MM.1S (cell line): ENCODE data around the gene MCL1.
"Not testable (repeated sequence)": the region's sequence is repeated elsewhere in the genome, so short reads cannot be mapped to it uniquely, and the experiment has no call there.

Source experiments
- DNase-seq: peaks from one replicate; pipeline ENCODE4 v3.0.0-alpha.2; 2015
- H2AFZ ChIP-seq: fragments of 300-600 bp; sonication (generic); 2 replicates; pipeline ENCODE4 v1.6.0; 2016; ENCODE audit warnings: antibody characterized with exemption, low read length
- H3F3A ChIP-seq: fragments of 300-600 bp; sonication (generic); 2 replicates; pipeline ENCODE4 v1.6.1; 2016; ENCODE audit warnings: mild to moderate bottlenecking, antibody characterized with exemption, low read length, moderate library complexity, mixed read lengths; ENCODE audit not compliant: insufficient read depth
- H3K27ac ChIP-seq: fragments of 300-600 bp; sonication (generic); 2 replicates; pipeline ENCODE4 v1.5.1; 2016; ENCODE audit warnings: mild to moderate bottlenecking, low read length
- H3K27me3 ChIP-seq: fragments of 300-600 bp; sonication (generic); replicated peaks from 2 replicates; pipeline ENCODE4 v1.6.0; 2016; ENCODE audit warnings: low read length; ENCODE audit not compliant: insufficient read depth
- H3K36me3 ChIP-seq: fragments of 300-600 bp; sonication (generic); replicated peaks from 2 replicates; pipeline ENCODE4 v1.6.1; 2016; ENCODE audit warnings: mild to moderate bottlenecking, low read length, mixed read lengths; ENCODE audit not compliant: insufficient read depth
- H3K4me1 ChIP-seq: fragments of 300-600 bp; sonication (generic); 2 replicates; pipeline ENCODE4 v1.6.1; 2016; ENCODE audit warnings: low read length, mixed read lengths
- H3K4me2 ChIP-seq: fragments of 300-600 bp; sonication (generic); 2 replicates; pipeline ENCODE4 v1.6.0; 2016; ENCODE audit warnings: low read depth, low read length
- H3K4me3 ChIP-seq: fragments of 300-600 bp; sonication (generic); 2 replicates; pipeline ENCODE4 v1.5.1; 2016; ENCODE audit warnings: low read length, mixed read lengths
- H3K79me2 ChIP-seq: fragments of 300-600 bp; sonication (generic); 2 replicates; pipeline ENCODE4 v1.6.1; 2016; ENCODE audit warnings: mixed run types, low read length, mixed read lengths
- H3K9ac ChIP-seq: fragments of 300-600 bp; sonication (generic); 2 replicates; pipeline ENCODE4 v1.6.1; 2016; ENCODE audit warnings: low read length, mixed read lengths
- H3K9me2 ChIP-seq: fragments of 300-600 bp; sonication (generic); replicated peaks from 2 replicates; pipeline ENCODE4 v1.6.1; 2016; ENCODE audit warnings: mild to moderate bottlenecking, low read length, mixed read lengths; ENCODE audit not compliant: insufficient read depth
- H3K9me3 ChIP-seq: fragments of 300-600 bp; sonication (generic); replicated peaks from 2 replicates; pipeline ENCODE4 v1.6.1; 2016; ENCODE audit warnings: mild to moderate bottlenecking, low read length, mixed read lengths; ENCODE audit not compliant: insufficient read depth
- H4K20me1 ChIP-seq: fragments of 300-600 bp; sonication (generic); 2 replicates; pipeline ENCODE4 v1.6.1; 2016; ENCODE audit warnings: mild to moderate bottlenecking, low read length, moderate library complexity, mixed read lengths; ENCODE audit not compliant: insufficient read depth
- CTCF ChIP-seq: fragments of 300-600 bp; sonication (generic); IDR thresholded peaks from 2 replicates; pipeline ENCODE4 v1.5.1; 2016; ENCODE audit warnings: antibody characterized with exemption, low read length, mixed read lengths
- EZH2 ChIP-seq: fragments of 300-600 bp; sonication (generic); optimal IDR thresholded peaks from 2 replicates; pipeline ENCODE3; 2017; ENCODE audit warnings: low read depth, mild to moderate bottlenecking, antibody characterized with exemption, low read length, mixed read lengths
- EZH2phosphoT487 ChIP-seq: fragments of 300-600 bp; sonication (generic); IDR thresholded peaks from 2 replicates; pipeline ENCODE4 v1.6.1; 2018; ENCODE audit warnings: antibody characterized with exemption, low read length

Gene MCL1

DNA sequence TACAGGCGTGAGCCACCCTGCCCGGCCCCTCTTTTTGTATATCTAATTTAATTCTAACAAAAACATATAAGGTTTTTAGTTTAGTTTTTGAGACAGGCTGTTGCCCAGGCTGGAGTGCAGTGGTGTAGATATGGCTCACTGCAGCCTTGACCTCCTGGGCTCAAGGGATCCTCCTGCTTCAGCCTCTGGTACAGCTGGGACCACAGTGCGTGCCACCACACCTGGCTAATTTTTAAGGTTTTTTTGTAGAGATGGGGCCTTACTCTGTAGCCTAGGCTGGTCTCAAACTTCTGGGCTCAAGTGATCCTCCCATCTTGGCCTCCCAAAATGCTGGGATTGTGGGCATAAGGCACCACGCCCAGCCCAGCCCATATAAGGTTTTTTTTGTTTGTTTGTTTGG is 31.2 kb upstream of the MCL1 start:
- Histone ChIP-seq H3K27ac (peak overlapping the region; percentile 91; the same call in 1 of the 2 replicates), H3K36me3 (no peaks in the 10 kb centered on the region)

GRCh38 chr1:150609732-150610131 is 30.3 kb upstream of the MCL1 start:
- Histone ChIP-seq H3K9ac (no peak overlapping the region), H3K9me2 (no peaks in the 10 kb centered on the region), H3K4me3 (no peak overlapping the region), H4K20me1 (no peaks in the 10 kb centered on the region), H2AFZ (no peak overlapping the region), H3K27ac (no peak overlapping the region), H3K9me3 (no peaks in the 10 kb centered on the region), H3K79me2 (peaks cover 9% of the 10 kb centered on the region), H3K27me3 (no peaks in the 10 kb centered on the region), H3K4me1 (peaks cover 36% of the 10 kb centered on the region), H3K4me2 (no peak overlapping the region), H3F3A (peaks cover 32% of the 10 kb centered on the region), H3K36me3 (no peaks in the 10 kb centered on the region)
- no peak for DNase-seq
- no peak for TF ChIP-seq EZH2
- no peak for TF ChIP-seq EZH2phosphoT487

More for the DNA sequence above, 31.2 kb upstream of the MCL1 start:
- Histone ChIP-seq H4K20me1 (no peaks in the 10 kb centered on the region), H3K9me3 (no peaks in the 10 kb centered on the region), H3K9ac (peak overlapping the region; percentile 75; the same call in 1 of the 2 replicates), H3K27me3 (no peaks in the 10 kb centered on the region), H3K4me1 (peaks cover 40% of the 10 kb centered on the region), H3K9me2 (no peaks in the 10 kb centered on the region), H3K4me3 (no peak overlapping the region), H3K4me2 (no peak overlapping the region), H3F3A (peaks cover 36% of the 10 kb centered on the region), H2AFZ (no peak overlapping the region), H3K79me2 (peaks cover 12% of the 10 kb centered on the region)
- TF ChIP-seq CTCF (no peak), EZH2phosphoT487 (no peak), EZH2 (no peak)
- no peak for DNase-seq

GRCh38 chr1:150606463-150607142 is 27.2 kb upstream of the MCL1 start:
- Histone ChIP-seq H3K27ac (no peak overlapping the region), H3K36me3 (no peaks in the 10 kb centered on the region), H3K9me3 (no peaks in the 10 kb centered on the region), H4K20me1 (no peaks in the 10 kb centered on the region), H3K9ac (no peak overlapping the region), H3F3A (peaks cover 5% of the 10 kb centered on the region), H3K4me3 (no peak overlapping the region), H3K79me2 (0 out of 2 replicates have a peak, but pooled peaks cover 2% of the 10 kb centered on the region), H3K27me3 (no peaks in the 10 kb centered on the region), H3K4me2 (no peak overlapping the region), H2AFZ (no peak overlapping the region), H3K4me1 (peaks cover 8% of the 10 kb centered on the region), H3K9me2 (no peaks in the 10 kb centered on the region)
- no peak for TF ChIP-seq CTCF
- DNase-seq = no peak

DNA sequence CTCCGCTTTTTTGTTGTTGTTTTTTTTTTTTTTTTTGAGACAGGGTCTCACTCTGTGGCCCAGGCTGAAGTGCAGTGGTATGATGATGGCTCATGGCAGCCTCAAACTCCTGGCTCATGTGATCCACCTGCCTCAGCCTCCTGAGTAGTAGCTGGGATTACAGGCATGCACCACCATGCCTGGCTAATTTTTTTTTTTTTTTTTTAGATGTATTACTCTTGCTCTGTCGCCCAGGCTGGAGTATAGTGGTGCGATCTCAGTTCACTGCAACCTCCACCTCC is 26.0 kb upstream of the MCL1 start:
- H3K27me3 ChIP-seq, H4K20me1 ChIP-seq, H3F3A ChIP-seq, H3K4me3 ChIP-seq, DNase-seq, H3K4me2 ChIP-seq, H3K9me3 ChIP-seq, H3K27ac ChIP-seq, H3K9me2 ChIP-seq, H3K36me3 ChIP-seq, H3K4me1 ChIP-seq, H3K9ac ChIP-seq, H3K79me2 ChIP-seq, H2AFZ ChIP-seq: not testable (repeated sequence)
